ENCODE measurements around the gene CTNNAL1.

The CTNNAL1 gene

GRCh38 chr9:109012876-109013678 is at the start of gene CTNNAL1:
CTNNAL1 (minus strand) TSS chr9:109013499; CDS start chr9:109013442, 57 bp downstream.
- CTCF ChIA-PET: no interaction called here
- H3K9me3 ChIP-seq (ENCODE audit: control insufficient read depth, insufficient read depth, low read depth, low read length): no peaks in the 10 kb centered on the region
- POLR2A ChIA-PET: interaction anchor here (0.7 to 2.8 kb wide), 2 partner anchors 105 to 106 kb away, joined by 5 to 13 read pairs; partner anchors contain the start of gene TMEM245
- TF ChIP-seq ZBTB21 (tag by site-specific recombination; IDR thresholded peaks at IDR 0.05) (no peak), ZNF561 (tag by site-specific recombination; IDR thresholded peaks at IDR 0.05; ENCODE audit: borderline replicate concordance) (peak; percentile 28; the same call in 1 of the 2 replicates), YY2 (tag by site-specific recombination; IDR thresholded peaks at IDR 0.05) (no peak), ZBTB8A (tag by site-specific recombination; IDR thresholded peaks at IDR 0.05) (peak; percentile 36; the same call in 1 of the 2 replicates), ZNF335 (tag by site-specific recombination; conservative IDR thresholded peaks at IDR 0.05) (peak; percentile 41; the same call in 1 of the 2 replicates), GLIS2 (tag by site-specific recombination; IDR thresholded peaks at IDR 0.05) (peak; percentile 74), ZFP37 (tag by site-specific recombination; IDR thresholded peaks at IDR 0.05) (0 out of 2 replicates have a peak, but pooled peaks have one; percentile 3), ZNF692 (tag by site-specific recombination; IDR thresholded peaks at IDR 0.05) (no peak), KLF17 (tag by site-specific recombination; IDR thresholded peaks at IDR 0.05) (no peak), ZSCAN30 (tag by site-specific recombination; IDR thresholded peaks at IDR 0.05) (peak; percentile 65), YY1 (tag by site-specific recombination; IDR thresholded peaks at IDR 0.05) (peak; percentile 83), ZNF324 (tag by site-specific recombination; IDR thresholded peaks at IDR 0.05) (no peak), ZNF530 (tag by site-specific recombination; IDR thresholded peaks at IDR 0.05; ENCODE audit: low read depth) (no peak), ZNF10 (tag by site-specific recombination; IDR thresholded peaks at IDR 0.05) (no peak), KLF10 (tag by site-specific recombination; IDR thresholded peaks at IDR 0.05) (peak; percentile 45), ZBTB20 (tag by site-specific recombination; IDR thresholded peaks at IDR 0.05) (peak; percentile 58; the same call in 1 of the 2 replicates), ZBTB26 (tag by site-specific recombination; optimal IDR thresholded peaks at IDR 0.05) (peak; percentile 61)
- TF ChIP-seq, protein P1, sequence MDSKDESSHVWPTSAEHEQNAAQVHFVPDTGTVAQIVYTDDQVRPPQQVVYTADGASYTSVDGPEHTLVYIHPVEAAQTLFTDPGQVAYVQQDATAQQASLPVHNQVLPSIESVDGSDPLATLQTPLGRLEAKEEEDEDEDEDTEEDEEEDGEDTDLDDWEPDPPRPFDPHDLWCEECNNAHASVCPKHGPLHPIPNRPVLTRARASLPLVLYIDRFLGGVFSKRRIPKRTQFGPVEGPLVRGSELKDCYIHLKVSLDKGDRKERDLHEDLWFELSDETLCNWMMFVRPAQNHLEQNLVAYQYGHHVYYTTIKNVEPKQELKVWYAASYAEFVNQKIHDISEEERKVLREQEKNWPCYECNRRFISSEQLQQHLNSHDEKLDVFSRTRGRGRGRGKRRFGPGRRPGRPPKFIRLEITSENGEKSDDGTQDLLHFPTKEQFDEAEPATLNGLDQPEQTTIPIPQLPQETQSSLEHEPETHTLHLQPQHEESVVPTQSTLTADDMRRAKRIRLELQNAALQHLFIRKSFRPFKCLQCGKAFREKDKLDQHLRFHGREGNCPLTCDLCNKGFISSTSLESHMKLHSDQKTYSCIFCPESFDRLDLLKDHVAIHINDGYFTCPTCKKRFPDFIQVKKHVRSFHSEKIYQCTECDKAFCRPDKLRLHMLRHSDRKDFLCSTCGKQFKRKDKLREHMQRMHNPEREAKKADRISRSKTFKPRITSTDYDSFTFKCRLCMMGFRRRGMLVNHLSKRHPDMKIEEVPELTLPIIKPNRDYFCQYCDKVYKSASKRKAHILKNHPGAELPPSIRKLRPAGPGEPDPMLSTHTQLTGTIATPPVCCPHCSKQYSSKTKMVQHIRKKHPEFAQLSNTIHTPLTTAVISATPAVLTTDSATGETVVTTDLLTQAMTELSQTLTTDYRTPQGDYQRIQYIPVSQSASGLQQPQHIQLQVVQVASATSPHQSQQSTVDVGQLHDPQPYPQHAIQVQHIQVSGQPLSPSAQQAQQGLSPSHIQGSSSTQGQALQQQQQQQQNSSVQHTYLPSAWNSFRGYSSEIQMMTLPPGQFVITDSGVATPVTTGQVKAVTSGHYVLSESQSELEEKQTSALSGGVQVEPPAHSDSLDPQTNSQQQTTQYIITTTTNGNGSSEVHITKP (tag by site-specific recombination; IDR thresholded peaks at IDR 0.05): peak; percentile 87
- TF ChIP-seq, protein P2, sequence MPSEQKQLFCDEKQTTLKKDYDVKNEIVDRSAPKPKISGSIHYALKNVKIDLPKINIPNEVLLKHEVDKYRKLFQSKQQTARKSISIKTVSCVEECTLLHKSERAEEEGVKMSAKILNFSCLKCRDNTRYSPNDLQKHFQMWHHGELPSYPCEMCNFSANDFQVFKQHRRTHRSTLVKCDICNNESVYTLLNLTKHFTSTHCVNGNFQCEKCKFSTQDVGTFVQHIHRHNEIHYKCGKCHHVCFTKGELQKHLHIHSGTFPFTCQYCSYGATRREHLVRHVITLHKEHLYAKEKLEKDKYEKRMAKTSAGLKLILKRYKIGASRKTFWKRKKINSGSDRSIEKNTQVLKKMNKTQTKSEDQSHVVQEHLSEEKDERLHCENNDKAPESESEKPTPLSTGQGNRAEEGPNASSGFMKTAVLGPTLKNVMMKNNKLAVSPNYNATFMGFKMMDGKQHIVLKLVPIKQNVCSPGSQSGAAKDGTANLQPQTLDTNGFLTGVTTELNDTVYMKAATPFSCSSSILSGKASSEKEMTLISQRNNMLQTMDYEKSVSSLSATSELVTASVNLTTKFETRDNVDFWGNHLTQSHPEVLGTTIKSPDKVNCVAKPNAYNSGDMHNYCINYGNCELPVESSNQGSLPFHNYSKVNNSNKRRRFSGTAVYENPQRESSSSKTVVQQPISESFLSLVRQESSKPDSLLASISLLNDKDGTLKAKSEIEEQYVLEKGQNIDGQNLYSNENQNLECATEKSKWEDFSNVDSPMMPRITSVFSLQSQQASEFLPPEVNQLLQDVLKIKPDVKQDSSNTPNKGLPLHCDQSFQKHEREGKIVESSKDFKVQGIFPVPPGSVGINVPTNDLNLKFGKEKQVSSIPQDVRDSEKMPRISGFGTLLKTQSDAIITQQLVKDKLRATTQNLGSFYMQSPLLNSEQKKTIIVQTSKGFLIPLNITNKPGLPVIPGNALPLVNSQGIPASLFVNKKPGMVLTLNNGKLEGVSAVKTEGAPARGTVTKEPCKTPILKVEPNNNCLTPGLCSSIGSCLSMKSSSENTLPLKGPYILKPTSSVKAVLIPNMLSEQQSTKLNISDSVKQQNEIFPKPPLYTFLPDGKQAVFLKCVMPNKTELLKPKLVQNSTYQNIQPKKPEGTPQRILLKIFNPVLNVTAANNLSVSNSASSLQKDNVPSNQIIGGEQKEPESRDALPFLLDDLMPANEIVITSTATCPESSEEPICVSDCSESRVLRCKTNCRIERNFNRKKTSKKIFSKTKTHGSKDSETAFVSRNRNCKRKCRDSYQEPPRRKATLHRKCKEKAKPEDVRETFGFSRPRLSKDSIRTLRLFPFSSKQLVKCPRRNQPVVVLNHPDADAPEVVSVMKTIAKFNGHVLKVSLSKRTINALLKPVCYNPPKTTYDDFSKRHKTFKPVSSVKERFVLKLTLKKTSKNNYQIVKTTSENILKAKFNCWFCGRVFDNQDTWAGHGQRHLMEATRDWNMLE (tag by site-specific recombination; conservative IDR thresholded peaks at IDR 0.05; ENCODE audit: low read depth): no peak
- H3K4me1 ChIP-seq (ENCODE audit: control insufficient read depth, insufficient read depth, low read length): peaks cover 9% of the 10 kb centered on the region; the same call in 1 of the 2 replicates
- peaks cover 0 to 7% of the 10 kb centered on the region in 2 experiments for H3K36me3 ChIP-seq (ENCODE audit: control insufficient read depth in 2 of 2, insufficient read depth in 1 of 2, low read length in 2 of 2)
- H3K27ac ChIP-seq (ENCODE audit: extremely low read depth, low read depth, low read length): peak within 1 kb of the TSS; percentile 85
- peak within 1 kb of the TSS; percentile 80 for H3K4me3 ChIP-seq (ENCODE audit: low read depth, low read length)
